Psoas muscle (tissue), 8 donors: Measurements from ENCODE around the gene ASB2. TPM values are rescaled to one million over a fixed set of nuclear protein-coding genes. Genes with fewer than 3 reads are reported as not detected.

ENCODE experiments used
- ATAC-seq, 4 donors: fragments of 200-7000 bp; cut with Tn5 transposase; one replicate each; pipeline ENCODE4 v1.9.1; 2020; ENCODE audit warnings: moderate library complexity in 3 of 4, mild to moderate bottlenecking in 2 of 4
- DNase-seq, 2 donors: peaks; one replicate each; pipeline ENCODE4 v3.0.0-alpha.2; 2020
- H3K27ac ChIP-seq: fragments of 200-600 bp; one replicate; pipeline ENCODE4 v1.8.0; 2022
- H3K27me3 ChIP-seq, 3 donors: fragments of 200-600 bp in 1 of 3; one replicate each; pipeline versions ENCODE4 v1.6.1 to v1.8.0; 2013 to 2022; ENCODE audit warnings: low read length in 2 of 3, mild to moderate bottlenecking in 2 of 3, moderate library complexity in 1 of 3; ENCODE audit not compliant: insufficient read depth in 3 of 3
- H3K36me3 ChIP-seq, 2 donors: fragments of 200-600 bp in 1 of 2; one replicate each; pipeline versions ENCODE4 v1.6.1 to v1.8.0; 2013 to 2022; ENCODE audit warnings: low read depth in 1 of 2, mild to moderate bottlenecking in 1 of 2, moderate library complexity in 1 of 2; ENCODE audit not compliant: insufficient read depth in 1 of 2
- H3K4me1 ChIP-seq: fragments of 200-600 bp; one replicate; pipeline ENCODE4 v1.8.0; 2022
- H3K4me3 ChIP-seq: fragments of 200-600 bp; one replicate; pipeline ENCODE4 v1.8.0; 2022; ENCODE audit warnings: mild to moderate bottlenecking
- H3K9me3 ChIP-seq: fragments of 200-600 bp; one replicate; pipeline ENCODE4 v1.8.0; 2022
- WGBS, 3 donors: extraction: QIAGEN DNeasy Blood & Tissue Kit; methylation state at CpG; one replicate each; pipeline versions ENCODE4 v1.1.6 to v1.1.7; 2013; 5-methylcytosine and 5-hydroxymethylcytosine counted together
- intact Hi-C, 2 donors: fragments of 100-400 bp; cut with DNase I; formaldehyde crosslinking; loops; one replicate each; pipeline versions ENCODE4 v1.11.0 to v1.14.2; 2022
- polyA plus RNA-seq, 3 donors: library from polyadenylated mRNA; stranded (reverse); fragments of 200-250 nt; gene quantifications; one replicate each; pipeline ENCODE4 v1.2.3, GENCODE V29; 2013
- total RNA-seq, 4 donors: library from RNA; stranded (reverse); fragmentation: NEBNext Ultra II Directional in 2 of 4; extraction: Animal tissue kit (Norgen Biotek cat#: 25700) in 2 of 4; gene quantifications; one replicate each; pipeline versions ENCODE4 v1.2.1 to v1.2.4, GENCODE V29; 2021 to 2023
- TF ChIP-seq, protein P1 (sequence below): fragments of 200-600 bp; IDR thresholded peaks from one replicate; pipeline ENCODE4 v1.8.0; 2022; ENCODE audit warnings: antibody characterized with exemption
- donor health status: healthy with polysubstance abuse.
- donor health status: DM: no; HTN: no; CAD: no; lungs with moderate emphysema.
- donor health status: Bipolar disorder and iron deficiency.
- donor health status: healthy.
- donor health status: DM: yes; HTN: yes; CAD: no.
- donor health status: DM: no; HTN: no; CAD: no.
- donor health status: DM: no; HTN: no; CAD: no.
- donor health status: DM: yes; HTN: yes; CAD: no.

ASB2 gene
- total and polyA plus RNA-seq, 7 donors = 41.2 to 460 (median 230) TPM

DNA sequence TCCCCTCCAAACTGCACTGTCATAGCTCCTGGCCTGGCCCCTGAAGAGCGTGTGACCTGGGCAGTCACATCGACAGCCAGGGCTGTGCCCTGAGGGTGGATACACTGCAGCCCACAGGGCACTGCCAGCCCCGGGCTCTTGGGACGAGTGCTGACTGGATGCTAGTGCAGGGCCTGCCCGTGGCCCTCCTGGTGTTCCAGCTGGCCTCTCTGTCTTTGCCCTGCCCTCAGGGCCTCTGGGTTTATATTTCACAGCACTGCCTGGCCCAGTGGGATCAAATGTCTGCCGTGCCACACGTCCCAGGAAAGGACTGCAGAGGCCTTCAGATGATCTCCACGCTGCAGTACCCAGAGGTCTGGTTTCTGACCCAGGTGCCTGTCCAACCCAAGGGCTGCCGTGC lies 10.6 kb upstream of the ASB2 start:
- Histone ChIP-seq H3K4me3 (peak overlapping the region; percentile 63), H3K27me3 (no peaks in the 10 kb centered on the region), H3K9me3 (no peaks in the 10 kb centered on the region), H3K4me1 (peaks cover 41% of the 10 kb centered on the region), H3K36me3 (no peaks in the 10 kb centered on the region), H3K27ac (peak overlapping the region; percentile 98)
- DNase-seq (peak; percentile 78 to 96), ATAC-seq (peak; percentile 75 to 78 (median 76))
- intact Hi-C loops = no loop called here
- TF ChIP-seq, protein P1, sequence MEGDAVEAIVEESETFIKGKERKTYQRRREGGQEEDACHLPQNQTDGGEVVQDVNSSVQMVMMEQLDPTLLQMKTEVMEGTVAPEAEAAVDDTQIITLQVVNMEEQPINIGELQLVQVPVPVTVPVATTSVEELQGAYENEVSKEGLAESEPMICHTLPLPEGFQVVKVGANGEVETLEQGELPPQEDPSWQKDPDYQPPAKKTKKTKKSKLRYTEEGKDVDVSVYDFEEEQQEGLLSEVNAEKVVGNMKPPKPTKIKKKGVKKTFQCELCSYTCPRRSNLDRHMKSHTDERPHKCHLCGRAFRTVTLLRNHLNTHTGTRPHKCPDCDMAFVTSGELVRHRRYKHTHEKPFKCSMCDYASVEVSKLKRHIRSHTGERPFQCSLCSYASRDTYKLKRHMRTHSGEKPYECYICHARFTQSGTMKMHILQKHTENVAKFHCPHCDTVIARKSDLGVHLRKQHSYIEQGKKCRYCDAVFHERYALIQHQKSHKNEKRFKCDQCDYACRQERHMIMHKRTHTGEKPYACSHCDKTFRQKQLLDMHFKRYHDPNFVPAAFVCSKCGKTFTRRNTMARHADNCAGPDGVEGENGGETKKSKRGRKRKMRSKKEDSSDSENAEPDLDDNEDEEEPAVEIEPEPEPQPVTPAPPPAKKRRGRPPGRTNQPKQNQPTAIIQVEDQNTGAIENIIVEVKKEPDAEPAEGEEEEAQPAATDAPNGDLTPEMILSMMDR = no peak
- WGBS, 3 donors = 24 to 37% (median 33%) methylated on average over 9 of the region's 9 CpGs

DNA sequence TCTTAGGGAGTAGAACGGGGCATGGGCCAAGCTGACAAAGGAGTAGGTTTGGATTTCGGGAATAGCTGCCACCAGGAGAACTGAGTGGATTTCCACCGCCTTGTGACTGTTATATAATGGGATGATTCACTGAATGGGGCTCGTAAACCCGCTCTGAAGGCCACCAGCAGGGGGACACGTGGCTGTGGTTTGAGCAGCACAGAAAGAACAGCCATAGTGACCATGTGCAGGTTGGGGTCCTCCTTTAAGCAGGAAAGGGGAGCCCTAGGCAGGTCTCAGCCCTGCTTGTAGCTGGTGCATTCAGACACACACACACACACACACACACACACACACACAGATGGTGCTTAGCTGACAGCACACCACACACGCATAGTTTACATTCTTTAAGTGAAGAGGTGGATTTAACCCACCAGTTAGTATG lies 8.6 kb upstream of the ASB2 start:
- Histone ChIP-seq H3K36me3 (no peaks in the 10 kb centered on the region), H3K4me1 (peaks cover 55% of the 10 kb centered on the region), H3K9me3 (no peaks in the 10 kb centered on the region), H3K27me3 (no peaks in the 10 kb centered on the region), H3K27ac (peak overlapping the region; percentile 98), H3K4me3 (peak overlapping the region; percentile 63)
- peak; percentile 38 to 55 (median 48) for ATAC-seq
- peak; percentile 72 to 88 for DNase-seq
- WGBS, 3 donors = 21 to 33% (median 26%) methylated on average over 7 of the region's 7 CpGs
- intact Hi-C loops = no loop called here
- TF ChIP-seq, protein P1 = peak; percentile 53

DNA sequence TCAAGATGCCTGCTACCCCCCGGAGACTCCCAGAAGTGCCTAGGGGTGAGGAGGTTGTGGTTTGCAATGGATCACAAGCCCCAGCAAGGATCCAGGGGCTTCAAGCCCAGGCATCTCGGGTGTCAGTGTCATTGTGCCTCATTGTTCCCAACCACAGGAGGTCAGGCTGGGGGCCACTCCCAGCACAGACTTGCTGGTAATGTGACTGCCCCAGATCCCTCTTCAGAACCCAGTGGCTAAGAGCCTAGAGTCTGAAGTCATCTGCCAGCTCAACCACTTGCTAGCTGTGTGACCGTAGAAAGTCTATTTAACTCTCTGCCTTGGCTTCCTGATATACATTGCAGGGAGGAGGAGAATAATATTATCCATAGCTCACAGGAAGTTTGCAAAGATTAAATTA lies 7.7 kb upstream of the ASB2 start:
- ATAC-seq = peak; percentile 54 to 61 (median 57)
- Histone ChIP-seq H3K27me3 (no peaks in the 10 kb centered on the region), H3K4me3 (no peak overlapping the region), H3K36me3 (no peaks in the 10 kb centered on the region), H3K4me1 (peaks cover 49% of the 10 kb centered on the region), H3K27ac (peak overlapping the region; percentile 98), H3K9me3 (no peaks in the 10 kb centered on the region)
- intact Hi-C loops = no loop called here
- WGBS, 3 donors = 28 to 37% (median 35%) methylated on average over 3 of the region's 3 CpGs
- TF ChIP-seq, protein P1 = no peak
- peak; percentile 55 to 83 for DNase-seq

DNA sequence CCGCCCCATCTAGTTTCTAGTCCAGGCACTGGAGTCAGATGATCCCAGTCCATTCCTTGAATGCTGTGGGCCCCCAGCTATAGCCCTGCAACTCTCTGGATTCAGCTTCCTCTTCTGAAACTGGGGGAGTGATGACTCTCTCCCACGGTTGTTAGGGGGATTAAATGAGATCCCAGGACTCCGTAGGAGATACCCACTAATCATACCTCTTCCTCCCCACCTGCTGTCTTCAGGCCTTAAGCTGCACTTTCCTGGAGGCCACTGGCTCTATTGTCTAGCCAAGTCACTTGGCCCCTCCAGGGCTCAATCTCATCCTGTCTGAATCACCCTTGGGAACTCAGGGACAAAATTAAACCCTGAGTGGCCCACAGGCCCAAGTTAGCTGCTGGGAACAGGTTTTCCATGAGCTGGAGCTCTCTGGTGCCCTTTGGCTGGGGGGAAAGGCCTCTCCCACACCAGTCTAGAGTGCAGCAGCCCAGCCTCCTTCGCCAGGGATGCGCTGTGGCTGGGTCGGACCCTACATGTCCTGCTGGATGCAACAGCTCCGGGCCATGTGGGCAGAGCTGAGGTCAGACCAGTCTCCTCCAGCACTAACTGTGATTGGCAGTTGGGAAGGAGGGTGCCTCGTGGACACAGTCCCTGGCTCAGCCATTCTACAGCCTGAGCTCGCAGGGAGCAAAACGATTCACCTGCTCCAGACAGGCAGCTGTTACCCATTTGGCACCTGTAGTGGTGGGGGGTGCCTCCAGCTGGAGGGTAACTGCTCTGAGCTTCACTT lies 6.0 kb upstream of the ASB2 start:
- 22 to 38% (median 32%) methylated on average over 10 of the region's 10 CpGs for WGBS, 3 donors
- ATAC-seq (peak; percentile 10 to 23 (median 19)), DNase-seq (peak in 1 of 2 donors; percentile 69)
- peaks cover 58% of the 10 kb centered on the region for H3K4me1 ChIP-seq
- H3K4me3 ChIP-seq = peak overlapping the region; percentile 47
- H3K27ac ChIP-seq = peak overlapping the region; percentile 98
- no peaks in the 10 kb centered on the region for H3K9me3 ChIP-seq
- H3K27me3 ChIP-seq = no peaks in the 10 kb centered on the region
- TF ChIP-seq, protein P1 = no peak
- H3K36me3 ChIP-seq = no peaks in the 10 kb centered on the region
- intact Hi-C loops = no loop called here
